Activated CD4-positive, alpha-beta T cell treated with anti-CD3 and anti-CD28 coated beads, Interleukin-2, amount 50 U/mL, for 24 hours (primary cell): ENCODE measurements around the gene FOXO4.
"Not testable (repeated sequence)": the region's sequence is repeated elsewhere in the genome, so short reads cannot be mapped to it uniquely, and the experiment has no call there.

Source experiments
- DNase-seq, 2 donors: peaks; one replicate each; pipeline ENCODE4 v3.0.0-alpha.2; 2020; ENCODE audit warnings: low read depth in 1 of 2, low spot score in 1 of 2

FOXO4 gene

DNA sequence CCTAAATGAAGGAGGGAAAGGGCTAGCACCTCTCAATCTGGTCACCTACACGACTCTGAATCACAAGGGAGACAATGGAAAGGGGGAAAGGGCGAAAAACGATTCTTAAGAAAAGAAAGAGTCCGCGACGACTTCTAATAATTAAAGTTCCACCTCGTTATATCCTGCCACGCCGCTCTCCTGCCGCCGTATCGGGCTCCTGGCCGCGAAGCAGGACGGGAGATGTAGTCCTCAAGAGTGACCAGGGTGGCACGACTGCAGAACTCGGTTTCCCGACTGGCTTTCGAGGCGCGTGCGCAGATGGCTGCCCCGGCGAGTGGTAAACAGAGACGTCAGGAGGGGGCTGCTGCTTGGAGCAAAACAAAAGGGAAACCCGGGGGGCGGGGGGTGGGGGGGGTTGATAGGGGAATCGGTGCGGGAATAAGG, at the start of gene FOXO4:
FOXO4 (plus strand) TSS at position 297 of the 426 bp plus-strand sequence. CDS start 678 bp downstream, outside the sequence.
- peak; percentile 64 to 78 for DNase-seq

DNA sequence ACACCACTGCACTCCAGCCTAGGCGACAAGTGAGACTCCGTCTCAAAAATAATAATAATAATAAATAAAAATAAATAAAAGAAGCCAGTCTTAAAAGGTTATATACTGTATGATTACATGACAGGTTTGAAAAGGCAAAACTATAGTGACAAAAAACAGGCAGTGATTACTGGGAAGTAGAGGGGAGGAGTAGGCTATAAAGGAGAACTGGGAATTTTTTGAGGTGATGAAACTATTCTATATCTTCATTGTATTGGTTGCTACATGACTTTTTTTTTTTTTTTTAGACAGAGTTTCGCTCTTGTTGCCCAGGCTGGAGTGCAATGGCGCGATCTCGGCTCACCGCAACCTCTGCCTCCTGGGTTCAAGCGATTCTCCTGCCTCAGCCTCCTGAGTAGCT, 47.8 kb upstream of the FOXO4 start:
- not testable (repeated sequence) for DNase-seq

GRCh38 chrX:71052721-71053120, 42.9 kb upstream of the FOXO4 start:
- no peak for DNase-seq

GRCh38 chrX:71053217-71053621, 42.4 kb upstream of the FOXO4 start:
- DNase-seq = no peak

DNA sequence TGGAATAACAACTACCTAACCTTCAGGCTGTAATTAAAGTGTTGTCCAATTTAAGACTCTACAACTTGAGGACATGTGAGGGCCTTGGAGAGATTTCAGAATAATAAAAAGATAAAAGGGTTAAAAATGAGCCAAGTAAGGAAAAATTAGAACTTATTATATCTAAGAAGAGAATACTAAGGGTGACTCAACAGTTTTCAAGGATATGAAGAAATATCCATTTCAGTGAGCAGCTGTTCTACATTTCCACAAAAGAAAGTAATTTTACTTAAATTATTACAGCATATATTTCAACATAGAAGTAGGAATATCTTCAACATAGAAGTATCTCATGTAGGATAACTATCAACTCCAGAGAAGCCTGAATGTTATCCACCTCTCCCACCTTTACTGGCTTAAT, 38.8 kb upstream of the FOXO4 start:
- DNase-seq = no peak

DNA sequence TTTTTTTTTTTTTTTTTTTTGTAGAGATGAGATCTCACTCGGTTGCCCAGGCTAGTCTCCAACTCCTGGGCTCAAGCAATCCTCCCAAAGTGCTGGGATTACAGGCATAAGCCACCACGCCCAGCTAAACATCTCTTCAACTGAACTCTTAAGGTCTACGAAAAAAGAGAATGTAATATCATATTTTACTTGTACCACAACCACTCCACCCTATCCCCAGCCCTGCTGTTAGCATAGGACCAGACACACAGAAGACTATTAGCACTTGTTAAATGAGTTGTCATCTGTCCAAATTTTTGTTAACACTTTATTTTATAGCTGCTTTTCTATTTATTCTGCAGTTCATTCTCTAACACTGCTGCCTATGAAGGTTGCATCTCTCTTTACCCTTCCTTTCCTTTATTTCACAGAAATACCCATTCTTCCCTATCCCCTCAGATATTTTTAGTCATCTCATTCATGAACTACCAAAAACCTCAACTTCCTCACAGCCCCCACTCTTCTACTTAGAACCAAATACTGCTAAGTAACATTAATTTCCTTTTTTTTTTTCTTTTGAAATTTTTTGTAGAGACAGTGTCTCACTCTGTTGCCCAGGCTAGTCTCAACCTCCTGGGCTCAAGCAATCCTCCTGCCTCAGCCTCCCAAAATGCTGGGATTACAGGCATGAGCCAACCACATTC, 37.7 kb upstream of the FOXO4 start:
- no peak for DNase-seq

GRCh38 chrX:71060127-71060526, 35.5 kb upstream of the FOXO4 start:
- DNase-seq = no peak

DNA sequence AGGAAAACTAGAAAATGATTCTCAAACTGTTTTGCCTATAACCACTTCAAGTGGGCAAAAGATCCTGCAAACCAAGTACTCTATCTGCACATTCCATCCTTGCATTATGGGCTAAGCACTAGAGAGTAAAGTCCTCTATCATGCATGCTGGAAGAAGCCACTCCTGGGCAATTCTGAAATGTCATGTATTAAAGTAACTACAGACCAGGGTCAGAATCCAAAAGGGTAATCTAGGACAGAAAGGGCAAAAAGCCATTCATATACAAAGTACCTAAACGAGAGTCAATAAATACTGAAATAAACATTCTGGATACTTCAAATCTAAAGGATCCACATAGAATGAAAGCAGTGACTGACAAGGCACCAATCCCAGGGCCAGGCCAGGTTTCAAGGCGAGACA, 28.6 kb upstream of the FOXO4 start:
- no peak for DNase-seq

DNA sequence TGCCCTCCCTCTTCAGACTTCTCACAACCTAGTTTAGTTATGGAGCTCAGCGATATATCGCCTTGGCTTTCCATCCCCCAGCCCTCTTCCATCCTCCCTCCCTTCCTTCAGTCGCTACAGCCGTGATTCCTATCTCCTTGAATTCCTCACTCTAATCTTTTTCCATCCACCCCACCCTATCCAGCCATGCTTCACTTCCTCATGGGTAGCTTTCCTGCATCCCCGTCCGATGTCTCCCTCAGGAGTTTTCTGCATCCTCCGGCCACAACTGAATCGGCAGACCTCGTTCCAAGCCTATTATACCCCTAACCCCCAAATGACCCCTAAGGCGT, 28.0 kb upstream of the FOXO4 start:
- no peak for DNase-seq

DNA sequence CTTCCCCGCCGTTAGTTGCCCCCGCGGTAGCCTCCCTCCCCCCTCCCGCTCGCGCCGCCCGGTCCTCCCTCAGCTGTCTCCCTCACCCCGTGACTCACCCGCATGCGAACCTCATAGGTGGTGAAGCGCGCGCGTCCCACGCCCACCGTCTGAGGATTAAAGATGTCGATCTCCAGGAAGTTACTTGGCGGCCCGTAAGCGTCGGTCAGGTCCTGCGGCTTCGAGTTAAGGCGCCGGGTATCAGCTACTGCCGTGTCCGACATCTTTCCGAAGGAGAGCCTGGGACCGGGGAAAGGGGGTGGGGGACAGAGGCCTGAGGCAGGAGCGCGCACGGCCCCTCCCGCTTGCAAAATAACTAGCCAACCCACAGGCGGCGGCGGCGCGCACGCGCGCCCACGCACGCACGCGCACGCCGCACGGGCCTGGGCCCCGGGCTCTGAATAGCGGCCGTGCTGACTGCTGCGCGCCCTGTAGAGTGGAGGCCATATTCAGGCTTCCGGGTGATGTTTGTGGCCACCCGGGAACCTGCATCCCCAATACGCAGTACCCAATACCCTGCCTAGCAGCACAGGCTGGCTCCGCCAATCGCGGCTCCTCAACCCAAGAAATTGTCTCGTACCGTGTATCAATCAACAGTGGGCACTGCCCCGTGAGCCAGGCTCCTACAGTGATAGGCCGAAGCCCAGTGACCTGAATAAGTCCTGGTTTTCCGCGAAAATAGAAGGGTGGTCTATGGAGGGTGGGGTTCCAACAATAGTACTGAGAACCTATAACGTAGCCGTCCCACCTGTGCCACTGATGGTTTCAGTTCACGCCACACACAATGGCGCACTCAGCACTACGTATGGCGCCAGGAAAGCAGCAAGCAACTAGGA, 27.4 kb upstream of the FOXO4 start, which contains the start of gene SNX12:
SNX12 (minus strand) TSS at position 291 of the 875 bp plus-strand sequence; CDS start at position 263, 28 bp downstream.
- DNase-seq = peak; percentile 66 to 83

DNA sequence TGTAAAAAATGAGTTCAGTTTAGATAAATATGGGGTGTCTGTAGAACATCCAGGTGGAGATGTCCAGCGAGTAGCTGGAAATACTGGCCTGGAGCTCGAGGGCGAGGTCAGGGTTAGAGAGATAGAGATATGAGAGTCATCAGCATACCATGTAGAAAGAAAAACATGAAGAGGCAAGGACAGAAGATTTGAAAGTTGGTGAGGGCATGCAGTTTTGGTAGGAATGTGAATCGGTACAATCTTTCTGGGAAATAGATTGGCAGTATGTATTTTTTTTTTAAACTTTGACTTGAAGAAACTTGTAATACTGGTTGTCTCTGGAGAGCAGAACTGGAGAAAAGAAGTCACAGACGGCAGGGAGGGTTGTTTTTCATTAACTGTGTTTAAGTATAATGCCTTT, 25.1 kb upstream of the FOXO4 start:
- no peak for DNase-seq

GRCh38 chrX:71081330-71082123, 14.1 kb upstream of the FOXO4 start:
- DNase-seq = no peak

DNA sequence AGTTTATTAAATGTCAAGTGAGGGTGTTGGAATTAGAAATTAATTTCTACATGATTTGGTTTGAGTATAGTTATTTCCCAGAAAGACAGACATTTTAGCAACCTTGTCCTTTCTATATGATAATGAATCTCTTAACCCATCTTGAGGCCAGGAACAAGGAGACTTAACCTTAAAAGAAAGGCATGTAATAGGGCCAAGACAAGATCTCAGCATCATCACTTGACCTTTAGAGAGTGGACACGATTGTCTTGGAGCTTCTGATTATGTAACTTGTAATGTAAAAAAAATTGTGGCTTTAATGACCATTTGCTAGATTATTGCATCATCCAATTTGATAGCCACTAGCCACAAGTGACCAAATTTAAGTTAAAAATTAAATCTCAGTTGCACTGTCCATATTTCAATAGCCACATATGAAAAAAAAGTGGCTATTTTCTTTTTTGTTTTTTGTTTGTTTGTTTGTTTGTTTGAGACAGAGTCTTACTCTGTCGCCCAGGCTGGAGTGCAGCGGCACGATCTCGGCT, 13.5 kb upstream of the FOXO4 start:
- no peak for DNase-seq

GRCh38 chrX:71082822-71083221, 12.8 kb upstream of the FOXO4 start:
- no peak for DNase-seq

GRCh38 chrX:71085900-71086299, 9.8 kb upstream of the FOXO4 start:
- no peak for DNase-seq

GRCh38 chrX:71091263-71091662, 4.4 kb upstream of the FOXO4 start:
- DNase-seq = no peak

GRCh38 chrX:71095033-71095432, 618 bp upstream of the FOXO4 start:
- no peak for DNase-seq

- DNase-seq = no peak
Observed at GRCh38 chrX:71095981-71096759, 519 bp downstream of the FOXO4 start.

DNA sequence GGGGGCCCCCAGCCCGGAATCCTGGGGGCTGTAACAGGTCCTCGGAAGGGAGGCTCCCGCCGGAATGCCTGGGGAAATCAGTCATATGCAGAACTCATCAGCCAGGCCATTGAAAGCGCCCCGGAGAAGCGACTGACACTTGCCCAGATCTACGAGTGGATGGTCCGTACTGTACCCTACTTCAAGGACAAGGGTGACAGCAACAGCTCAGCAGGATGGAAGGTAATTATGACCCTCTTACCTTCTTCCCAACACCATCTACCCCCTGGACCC, 1.0 kb downstream of the FOXO4 start:
- DNase-seq = no peak

DNA sequence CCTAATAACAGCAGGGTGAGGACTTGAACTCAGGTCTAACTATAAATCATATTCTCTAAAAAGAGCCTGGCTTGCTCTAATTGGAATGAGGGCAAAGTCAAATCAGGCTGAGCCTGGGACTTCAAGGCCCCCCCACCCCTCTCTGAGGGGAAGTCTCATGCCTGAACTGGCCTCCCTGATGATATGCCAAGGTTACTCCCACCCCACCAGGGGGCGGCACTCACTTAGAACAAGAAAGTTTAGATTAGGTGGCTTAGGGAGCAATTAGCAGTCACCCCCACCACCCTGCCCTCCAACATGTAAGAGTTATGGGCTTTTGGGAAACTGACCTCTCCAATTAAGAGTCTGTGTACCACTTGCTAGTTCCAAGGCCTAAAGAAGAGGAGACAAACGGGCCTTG, 2.7 kb downstream of the FOXO4 start:
- peak in 1 of 2 donors; percentile 55 for DNase-seq

GRCh38 chrX:71098951-71099506, 3.4 kb downstream of the FOXO4 start:
- DNase-seq = no peak
